Measurements from ENCODE around the gene PRELP.

PRELP gene

DNA sequence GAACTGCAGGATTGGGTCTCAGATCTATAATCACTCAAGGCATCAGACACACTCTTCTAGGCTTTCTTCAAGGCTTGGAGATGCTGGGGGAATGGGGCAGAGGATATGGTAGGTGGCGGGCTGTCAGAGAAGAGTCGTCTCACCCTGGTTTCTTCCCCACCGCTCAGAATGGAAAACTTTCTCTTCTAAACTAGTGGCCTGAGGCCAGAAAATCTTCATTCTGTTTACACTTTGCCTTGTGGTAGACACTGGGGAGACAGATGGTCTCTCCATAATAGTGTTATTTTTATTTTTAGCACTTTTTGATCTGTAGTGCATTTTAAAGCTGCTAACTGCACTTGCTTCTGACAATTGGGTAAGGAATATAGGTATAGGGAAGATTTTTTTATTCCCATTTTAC lies 2.6 kb downstream of the PRELP start:
- no peak overlapping the region for H3K9ac ChIP-seq (ENCODE audit: low read length)
- H3K27ac ChIP-seq (ENCODE audit: low read depth, low read length) = no peak overlapping the region
- H3K4me3 ChIP-seq (ENCODE audit: low read depth, low read length) = no peak overlapping the region
- peaks cover 23% of the 10 kb centered on the region for H3K4me1 ChIP-seq (ENCODE audit: control insufficient read depth, insufficient read depth, low read length)
- no peaks in the 10 kb centered on the region for H3K9me3 ChIP-seq (ENCODE audit: control insufficient read depth, insufficient read depth, low read depth, low read length)
- H3K27me3 ChIP-seq (ENCODE audit: control insufficient read depth, insufficient read depth, low read length) = no peaks in the 10 kb centered on the region
- H3K36me3 ChIP-seq (ENCODE audit: control insufficient read depth, insufficient read depth, low read length) = no peaks in the 10 kb centered on the region

DNA sequence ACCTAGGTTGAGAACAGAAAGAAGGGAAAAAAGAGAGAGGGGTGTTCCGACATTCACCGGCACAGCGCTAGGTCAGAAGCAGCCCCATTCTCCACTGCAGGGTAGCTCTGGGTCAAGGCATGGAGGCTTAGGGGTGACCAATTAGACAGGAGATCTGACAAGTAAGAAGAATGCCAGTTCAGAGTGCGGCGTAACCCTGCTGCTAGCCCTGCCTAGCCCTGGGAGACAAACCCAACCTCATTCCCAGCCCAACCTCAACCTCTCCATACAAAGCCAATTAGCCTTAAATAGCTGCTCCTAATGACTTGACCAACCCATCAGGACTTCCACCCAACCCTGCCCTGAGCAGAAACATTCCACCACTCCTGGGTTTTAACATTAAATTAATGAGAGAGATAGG lies 3.4 kb downstream of the PRELP start:
- H3K27ac ChIP-seq (ENCODE audit: low read depth, low read length) = no peak overlapping the region
- H3K27me3 ChIP-seq (ENCODE audit: control insufficient read depth, insufficient read depth, low read length) = no peaks in the 10 kb centered on the region
- no peak overlapping the region for H3K9ac ChIP-seq (ENCODE audit: low read length)
- H3K9me3 ChIP-seq (ENCODE audit: control insufficient read depth, insufficient read depth, low read depth, low read length) = no peaks in the 10 kb centered on the region
- peaks cover 23% of the 10 kb centered on the region for H3K4me1 ChIP-seq (ENCODE audit: control insufficient read depth, insufficient read depth, low read length)
- H3K4me3 ChIP-seq (ENCODE audit: low read depth, low read length) = no peak overlapping the region
- H3K36me3 ChIP-seq (ENCODE audit: control insufficient read depth, insufficient read depth, low read length) = no peaks in the 10 kb centered on the region

DNA sequence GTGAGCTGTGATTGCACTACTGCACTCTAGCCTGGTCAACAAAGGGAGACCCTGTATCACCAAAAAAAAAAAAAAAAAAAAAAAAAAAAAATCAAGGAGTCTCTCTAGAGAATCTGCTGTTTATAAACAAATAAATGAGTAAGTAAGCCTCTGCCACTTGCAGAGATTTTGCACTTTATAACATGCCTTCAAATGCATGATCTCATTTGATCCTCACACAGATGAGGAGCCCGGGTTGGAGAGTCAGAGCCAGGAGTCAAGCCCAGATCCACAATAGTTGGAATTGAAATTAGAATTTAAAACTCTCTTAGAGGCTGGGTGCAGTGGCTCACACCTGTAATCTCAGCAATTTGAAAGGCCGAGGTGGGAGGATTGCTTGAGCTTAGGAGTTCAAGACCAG lies 4.0 kb downstream of the PRELP start:
- Histone ChIP-seq H3K4me1 (ENCODE audit: control insufficient read depth, insufficient read depth, low read length) (peaks cover 23% of the 10 kb centered on the region), H3K4me3 (ENCODE audit: low read depth, low read length) (no peak overlapping the region), H3K9ac (ENCODE audit: low read length) (no peak overlapping the region), H3K27ac (ENCODE audit: low read depth, low read length) (no peak overlapping the region), H3K9me3 (ENCODE audit: control insufficient read depth, insufficient read depth, low read depth, low read length) (no peaks in the 10 kb centered on the region), H3K36me3 (ENCODE audit: control insufficient read depth, insufficient read depth, low read length) (no peaks in the 10 kb centered on the region), H3K27me3 (ENCODE audit: control insufficient read depth, insufficient read depth, low read length) (no peaks in the 10 kb centered on the region)

DNA sequence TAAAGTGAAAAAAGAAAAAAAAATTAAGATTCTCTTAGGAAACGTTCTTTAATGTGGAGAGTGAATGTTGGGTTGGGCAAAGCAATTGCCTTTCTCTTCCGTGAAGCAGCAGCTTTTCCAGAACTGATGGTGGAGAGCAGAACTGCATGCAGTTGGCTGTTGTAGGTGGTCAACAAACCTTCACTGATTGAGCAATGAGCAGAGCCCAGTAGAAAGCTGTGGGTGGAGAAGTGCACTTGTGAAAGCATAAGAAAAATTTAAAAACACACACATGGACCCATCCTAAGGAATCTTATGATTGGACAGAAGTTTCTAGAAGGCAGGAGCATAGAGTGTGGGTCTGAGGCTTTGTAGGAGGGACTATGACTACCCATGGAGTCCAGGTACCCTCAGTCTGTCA lies 4.5 kb downstream of the PRELP start:
- no peaks in the 10 kb centered on the region for H3K27me3 ChIP-seq (ENCODE audit: control insufficient read depth, insufficient read depth, low read length)
- H3K4me1 ChIP-seq (ENCODE audit: control insufficient read depth, insufficient read depth, low read length) = peaks cover 19% of the 10 kb centered on the region
- no peak overlapping the region for H3K27ac ChIP-seq (ENCODE audit: low read depth, low read length)
- H3K9ac ChIP-seq (ENCODE audit: low read length) = no peak overlapping the region
- no peaks in the 10 kb centered on the region for H3K36me3 ChIP-seq (ENCODE audit: control insufficient read depth, insufficient read depth, low read length)
- no peaks in the 10 kb centered on the region for H3K9me3 ChIP-seq (ENCODE audit: control insufficient read depth, insufficient read depth, low read depth, low read length)
- no peak overlapping the region for H3K4me3 ChIP-seq (ENCODE audit: low read depth, low read length)

DNA sequence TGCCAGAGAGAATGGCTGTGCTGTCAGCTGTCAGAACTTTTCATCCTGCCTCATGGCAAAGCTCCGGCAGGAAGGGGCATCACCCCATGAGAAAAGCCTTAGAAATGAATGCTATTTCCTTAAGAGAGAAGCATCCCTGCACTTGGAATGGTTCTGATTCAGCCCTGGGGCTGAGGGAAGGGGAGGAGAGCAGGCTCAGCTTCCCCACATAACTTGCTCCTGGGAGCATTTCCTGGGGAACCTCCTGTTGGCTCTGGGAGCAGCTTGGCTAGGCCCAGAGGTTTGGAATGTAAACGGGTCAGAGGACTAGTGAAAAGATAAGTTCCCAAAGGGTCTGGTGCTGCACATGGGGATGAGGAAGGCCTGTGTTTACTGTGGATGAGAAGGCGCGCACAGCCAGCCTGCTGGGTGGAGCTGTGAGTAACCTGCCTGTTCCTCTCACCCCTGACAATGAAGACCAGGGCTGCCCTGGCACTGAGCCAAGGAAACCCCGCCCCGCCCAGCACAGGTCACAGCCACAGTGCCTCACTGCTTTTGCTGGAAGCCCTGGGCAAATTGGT lies 5.0 kb downstream of the PRELP start:
- Histone ChIP-seq H3K9me3 (ENCODE audit: control insufficient read depth, insufficient read depth, low read depth, low read length) (no peaks in the 10 kb centered on the region), H3K36me3 (ENCODE audit: control insufficient read depth, insufficient read depth, low read length) (no peaks in the 10 kb centered on the region), H3K4me1 (ENCODE audit: control insufficient read depth, insufficient read depth, low read length) (peaks cover 16% of the 10 kb centered on the region), H3K4me3 (ENCODE audit: low read depth, low read length) (no peak overlapping the region), H3K27me3 (ENCODE audit: control insufficient read depth, insufficient read depth, low read length) (no peaks in the 10 kb centered on the region), H3K27ac (ENCODE audit: low read depth, low read length) (no peak overlapping the region), H3K9ac (ENCODE audit: low read length) (no peak overlapping the region)

DNA sequence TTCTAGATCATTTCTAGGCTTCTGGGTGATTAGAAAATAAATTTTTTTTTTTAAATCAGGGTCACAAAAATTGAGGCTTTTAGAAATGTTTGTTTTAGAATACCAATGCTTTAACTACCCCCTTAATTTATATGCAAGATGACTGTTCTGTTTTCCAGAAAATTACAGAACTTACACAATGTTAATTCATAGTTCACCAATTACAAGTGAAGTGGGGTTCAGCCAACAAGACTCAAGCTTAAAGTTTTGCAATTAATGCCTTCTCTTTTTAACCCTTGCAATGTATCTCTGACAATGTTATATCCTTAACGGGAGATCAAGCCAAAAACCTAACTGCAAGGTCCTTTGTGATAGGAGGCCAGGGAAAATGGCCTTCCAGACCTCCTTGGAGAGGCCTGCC lies 5.6 kb downstream of the PRELP start:
- no peaks in the 10 kb centered on the region for H3K27me3 ChIP-seq (ENCODE audit: control insufficient read depth, insufficient read depth, low read length)
- no peak overlapping the region for H3K27ac ChIP-seq (ENCODE audit: low read depth, low read length)
- H3K4me3 ChIP-seq (ENCODE audit: low read depth, low read length) = no peak overlapping the region
- H3K9me3 ChIP-seq (ENCODE audit: control insufficient read depth, insufficient read depth, low read depth, low read length) = no peaks in the 10 kb centered on the region
- H3K9ac ChIP-seq (ENCODE audit: low read length) = no peak overlapping the region
- peaks cover 10% of the 10 kb centered on the region for H3K4me1 ChIP-seq (ENCODE audit: control insufficient read depth, insufficient read depth, low read length)
- no peaks in the 10 kb centered on the region for H3K36me3 ChIP-seq (ENCODE audit: control insufficient read depth, insufficient read depth, low read length)

DNA sequence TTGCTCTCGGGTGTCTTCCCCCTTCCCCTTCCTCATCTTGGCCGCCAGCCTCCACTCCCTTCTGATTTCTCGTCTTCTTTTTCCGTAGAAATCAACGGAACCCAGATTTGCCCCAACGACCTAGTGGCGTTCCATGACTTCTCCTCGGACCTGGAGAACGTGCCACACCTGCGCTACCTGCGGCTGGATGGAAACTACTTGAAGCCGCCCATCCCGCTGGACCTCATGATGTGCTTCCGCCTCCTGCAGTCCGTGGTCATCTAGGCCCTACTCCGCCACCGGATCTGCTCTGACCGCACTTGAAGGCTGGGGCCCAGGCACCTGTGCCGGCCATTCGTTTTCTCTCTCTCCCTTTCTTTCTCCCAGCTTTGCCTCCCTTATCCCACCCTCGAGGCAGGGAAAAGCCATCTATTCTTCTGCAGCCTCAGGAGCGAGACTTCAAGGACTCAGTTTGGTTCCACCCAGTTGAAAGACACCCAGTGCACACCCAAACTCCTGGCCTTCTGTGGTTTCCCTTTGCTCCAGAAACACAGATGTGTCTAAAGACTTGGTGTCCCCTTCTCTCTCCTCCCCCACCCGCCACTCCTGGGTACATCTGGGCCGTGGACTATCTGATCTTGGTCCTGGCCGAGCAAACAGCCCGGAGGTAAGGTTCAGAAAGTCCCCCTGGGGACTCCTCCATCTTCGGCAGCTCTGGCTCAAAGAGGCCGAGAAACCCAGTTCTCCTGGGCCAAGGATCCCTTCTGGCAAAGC lies 11.2 kb downstream of the PRELP start:
- Histone ChIP-seq H3K4me3 (ENCODE audit: low read depth, low read length) (peak overlapping the region; percentile 65), H3K9me3 (ENCODE audit: control insufficient read depth, insufficient read depth, low read depth, low read length) (no peaks in the 10 kb centered on the region), H3K9ac (ENCODE audit: low read length) (peak overlapping the region; percentile 45), H3K27me3 (ENCODE audit: control insufficient read depth, insufficient read depth, low read length) (peaks cover 12% of the 10 kb centered on the region; the same call in 1 of the 2 replicates), H3K27ac (ENCODE audit: low read depth, low read length) (peak overlapping the region; percentile 28; the same call in 1 of the 2 replicates), H3K4me1 (ENCODE audit: control insufficient read depth, insufficient read depth, low read length) (peaks cover 17% of the 10 kb centered on the region), H3K36me3 (ENCODE audit: control insufficient read depth, insufficient read depth, low read length) (no peaks in the 10 kb centered on the region)

DNA sequence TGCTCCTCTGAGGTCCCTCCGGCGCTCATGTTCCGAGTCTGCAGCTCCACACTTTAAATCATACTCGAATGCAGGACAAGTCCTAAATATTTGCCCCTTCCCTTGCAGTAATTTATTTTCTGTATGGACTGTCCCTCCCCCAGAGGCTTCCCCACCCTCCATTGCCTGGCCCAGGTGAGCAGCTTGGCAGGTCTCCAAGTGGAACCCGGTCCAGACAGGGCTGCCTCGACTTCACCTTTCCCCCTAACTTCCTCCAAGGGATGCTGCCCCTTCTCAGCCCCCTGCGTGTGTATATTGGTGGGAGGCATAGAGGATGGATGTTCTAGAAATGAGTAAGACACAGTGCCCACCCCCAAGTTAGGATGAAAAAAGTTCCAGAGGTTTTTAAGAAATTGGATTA lies 12.9 kb downstream of the PRELP start:
- Histone ChIP-seq H3K9me3 (ENCODE audit: control insufficient read depth, insufficient read depth, low read depth, low read length) (no peaks in the 10 kb centered on the region), H3K4me1 (ENCODE audit: control insufficient read depth, insufficient read depth, low read length) (peaks cover 23% of the 10 kb centered on the region), H3K9ac (ENCODE audit: low read length) (no peak overlapping the region), H3K4me3 (ENCODE audit: low read depth, low read length) (no peak overlapping the region), H3K27me3 (ENCODE audit: control insufficient read depth, insufficient read depth, low read length) (peaks cover 30% of the 10 kb centered on the region; the same call in 1 of the 2 replicates), H3K36me3 (ENCODE audit: control insufficient read depth, insufficient read depth, low read length) (no peaks in the 10 kb centered on the region), H3K27ac (ENCODE audit: low read depth, low read length) (no peak overlapping the region)

DNA sequence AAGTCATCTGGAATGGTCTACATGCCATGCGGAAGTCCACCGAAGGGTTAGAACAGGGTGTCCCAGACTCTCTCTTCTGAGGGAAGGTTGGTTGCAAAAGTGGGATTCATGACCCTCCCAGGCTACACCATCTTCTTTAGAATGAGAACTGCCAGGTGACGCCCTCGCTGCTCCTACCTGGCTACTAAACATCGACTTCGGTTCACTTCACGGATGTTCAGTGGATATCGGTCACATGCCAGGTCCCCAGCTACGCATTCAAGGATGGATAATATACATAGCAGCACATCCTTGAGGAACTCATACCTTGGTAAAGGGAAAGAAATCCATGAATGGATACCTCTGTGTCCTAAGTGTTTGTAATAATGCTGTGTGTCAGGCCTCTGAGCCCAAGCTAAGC lies 15.0 kb downstream of the PRELP start:
- Histone ChIP-seq H3K27me3 (ENCODE audit: control insufficient read depth, insufficient read depth, low read length) (peaks cover 32% of the 10 kb centered on the region; the same call in 1 of the 2 replicates), H3K9ac (ENCODE audit: low read length) (no peak overlapping the region), H3K36me3 (ENCODE audit: control insufficient read depth, insufficient read depth, low read length) (no peaks in the 10 kb centered on the region), H3K9me3 (ENCODE audit: control insufficient read depth, insufficient read depth, low read depth, low read length) (no peaks in the 10 kb centered on the region), H3K27ac (ENCODE audit: low read depth, low read length) (no peak overlapping the region), H3K4me1 (ENCODE audit: control insufficient read depth, insufficient read depth, low read length) (peaks cover 29% of the 10 kb centered on the region), H3K4me3 (ENCODE audit: low read depth, low read length) (no peak overlapping the region)

DNA sequence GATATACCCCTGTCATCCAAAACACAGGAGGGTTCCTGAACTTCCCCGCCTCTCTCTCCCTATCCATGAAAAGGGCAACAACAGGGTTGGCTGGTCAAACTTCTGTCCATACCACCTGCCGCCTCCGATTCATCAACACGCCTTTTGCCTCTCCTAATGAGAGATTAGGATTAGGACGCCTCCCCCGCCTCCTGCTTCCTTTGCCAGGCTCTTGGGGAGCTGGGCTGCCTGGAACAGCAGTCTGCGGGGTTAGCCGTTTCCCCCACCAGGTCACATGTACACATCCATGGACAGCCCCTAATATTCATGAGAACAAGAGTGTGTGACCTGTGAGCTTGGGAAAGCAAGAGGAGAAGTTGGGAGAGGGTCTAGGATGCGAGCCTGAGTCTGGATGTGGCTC lies 16.1 kb downstream of the PRELP start:
- Histone ChIP-seq H3K4me3 (ENCODE audit: low read depth, low read length) (no peak overlapping the region; the same call in 1 of the 2 replicates), H3K9ac (ENCODE audit: low read length) (peak overlapping the region; percentile 20), H3K27me3 (ENCODE audit: control insufficient read depth, insufficient read depth, low read length) (peaks cover 32% of the 10 kb centered on the region; the same call in 1 of the 2 replicates), H3K27ac (ENCODE audit: low read depth, low read length) (no peak overlapping the region), H3K4me1 (ENCODE audit: control insufficient read depth, insufficient read depth, low read length) (peaks cover 27% of the 10 kb centered on the region), H3K9me3 (ENCODE audit: control insufficient read depth, insufficient read depth, low read depth, low read length) (no peaks in the 10 kb centered on the region), H3K36me3 (ENCODE audit: control insufficient read depth, insufficient read depth, low read length) (no peaks in the 10 kb centered on the region)

DNA sequence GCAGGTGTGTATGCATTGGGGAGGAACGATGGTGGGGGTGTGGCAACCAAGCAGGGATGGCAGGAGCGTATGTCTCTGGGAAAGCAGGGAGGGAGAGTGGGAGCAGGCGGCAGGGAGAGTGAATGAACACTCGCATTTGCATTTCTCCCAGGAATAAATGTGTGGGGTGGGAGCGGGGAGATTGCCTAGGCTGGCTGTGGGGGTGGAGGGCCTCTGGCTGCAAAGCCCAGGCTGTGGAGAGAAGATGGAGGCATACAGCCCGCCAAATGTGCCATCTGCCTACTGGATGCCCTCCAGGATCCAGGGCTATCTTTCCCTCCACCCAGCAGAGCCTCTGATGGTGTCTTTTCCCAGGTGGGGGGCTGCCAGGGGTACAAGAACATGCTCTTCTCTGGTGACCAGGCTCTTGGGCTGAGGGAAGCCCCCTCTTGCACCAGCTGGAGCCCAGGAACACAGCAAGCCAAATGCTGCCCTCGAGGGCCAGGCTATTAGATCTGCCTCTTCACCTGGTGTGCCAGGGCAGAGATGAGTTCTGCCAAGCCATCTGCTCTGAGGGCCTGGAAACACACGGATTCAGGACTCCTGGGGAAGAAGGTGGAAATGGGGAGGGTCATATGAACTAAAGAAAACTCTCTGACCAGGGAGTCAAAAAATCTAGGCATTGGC lies 16.6 kb downstream of the PRELP start:
- Histone ChIP-seq H3K4me1 (ENCODE audit: control insufficient read depth, insufficient read depth, low read length) (peaks cover 22% of the 10 kb centered on the region), H3K36me3 (ENCODE audit: control insufficient read depth, insufficient read depth, low read length) (no peaks in the 10 kb centered on the region), H3K27me3 (ENCODE audit: control insufficient read depth, insufficient read depth, low read length) (peaks cover 35% of the 10 kb centered on the region; the same call in 1 of the 2 replicates), H3K9me3 (ENCODE audit: control insufficient read depth, insufficient read depth, low read depth, low read length) (no peaks in the 10 kb centered on the region), H3K9ac (ENCODE audit: low read length) (no peak overlapping the region), H3K27ac (ENCODE audit: low read depth, low read length) (no peak overlapping the region), H3K4me3 (ENCODE audit: low read depth, low read length) (no peak overlapping the region; the same call in 1 of the 2 replicates)
